GM19455 (cell line): ENCODE measurements around the gene TM6SF1.

Source experiments
- ATAC-seq: cut with Tn5 transposase; IDR thresholded peaks from one replicate; pipeline ENCODE4 v1.9.1; 2021; ENCODE audit not compliant: unreplicated experiment

Gene TM6SF1

GRCh38 chr15:83170474-83171165 is 63.2 kb downstream of the TM6SF1 start:
- ATAC-seq, result no peak

GRCh38 chr15:83174891-83175290 is 67.4 kb downstream of the TM6SF1 start:
- ATAC-seq, result no peak

DNA sequence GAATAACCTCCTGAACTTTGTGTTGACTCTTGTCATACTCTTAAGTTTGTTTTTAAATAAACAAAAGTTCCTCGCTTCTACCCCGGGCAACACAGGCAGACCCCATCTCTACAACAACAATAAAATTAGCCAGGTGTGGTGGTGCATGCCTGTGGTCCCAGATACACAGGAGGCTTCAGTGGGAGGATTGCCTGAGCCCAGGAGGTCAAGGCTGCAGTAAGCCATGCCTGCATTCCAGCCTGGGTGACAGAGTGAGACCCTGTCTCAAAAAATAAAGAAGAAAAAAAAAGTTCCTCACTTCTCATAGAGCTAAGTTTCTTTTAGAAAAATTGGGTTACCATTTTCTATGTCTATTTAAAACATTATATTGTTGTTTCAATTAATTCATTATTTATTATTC is 70.9 kb downstream of the TM6SF1 start:
- ATAC-seq, result no peak

GRCh38 chr15:83178869-83179325 is 71.5 kb downstream of the TM6SF1 start:
- ATAC-seq, result no peak

- ATAC-seq, result no peak
Measured at GRCh38 chr15:83185561-83185960, 78.1 kb downstream of the TM6SF1 start.
